ENCODE data around the gene PSMD13. TPM values are rescaled to one million over a fixed set of nuclear protein-coding genes. Genes with fewer than 3 reads are reported as not detected.
A peak's percentile ranks its signal among the peaks of the same experiment; 100 is the strongest.

The PSMD13 gene
- total and polyA plus RNA-seq, 2 of the 4 experiments (the other 2 are of a cell fraction), result 177 to 217 TPM

GRCh38 chr11:211741-212140 lies 25.0 kb upstream of the PSMD13 start:
- Histone ChIP-seq H3K4me1 (ENCODE audit: control insufficient read depth, insufficient read depth, low read length) (peaks cover 23% of the 10 kb centered on the region), H3K23ac (ENCODE audit: low read depth, low read length) (no peak overlapping the region), H3K14ac (replicated peaks; ENCODE audit: low read depth, low read length) (no peak overlapping the region), H3K36me3 (ENCODE audit: control insufficient read depth, insufficient read depth, low read length) (peaks cover 64% of the 10 kb centered on the region), H4K91ac (ENCODE audit: insufficient read depth, low read depth, low read length) (no peak overlapping the region), H3K27me3 (ENCODE audit: control insufficient read depth, insufficient read depth, low read length) (no peaks in the 10 kb centered on the region), H3K9ac (ENCODE audit: low read depth, low read length) (no peak overlapping the region), H2AK9ac (replicated peaks; ENCODE audit: low read depth, low read length, poor library complexity) (peak overlapping the region; percentile 15), H3K9me1 (ENCODE audit: insufficient read depth, low read length) (peaks cover 19% of the 10 kb centered on the region), H2BK15ac (ENCODE audit: low read depth, low read length) (no peak overlapping the region), H4K20me1 (ENCODE audit: insufficient read depth, low read length) (peaks cover 67% of the 10 kb centered on the region), H3K27ac (ENCODE audit: insufficient read depth, low read length) (no peak overlapping the region), H3K18ac (ENCODE audit: low read depth, low read length) (no peak overlapping the region), H4K8ac (ENCODE audit: low read depth in 2 of 2, low read length in 2 of 2) (no peak overlapping the region), H3K56ac (ENCODE audit: extremely low read depth, insufficient read depth, low read length) (no peak overlapping the region), H2BK5ac (ENCODE audit: low read depth, low read length, poor library complexity, severe bottlenecking) (no peak overlapping the region), H2AFZ (replicated peaks; ENCODE audit: low read length, poor library complexity) (no peak overlapping the region), H3K4me3 (ENCODE audit: insufficient read depth, low read depth, low read length) (no peak overlapping the region), H4K5ac (ENCODE audit: low read depth, low read length) (no peak overlapping the region), H3K4ac (ENCODE audit: low read depth, low read length) (no peak overlapping the region), H2BK20ac (ENCODE audit: low read depth, low read length) (no peak overlapping the region), H3K9me3 (ENCODE audit: control insufficient read depth, insufficient read depth, low read length) (no peaks in the 10 kb centered on the region), H3K79me1 (ENCODE audit: low read depth in 1 of 2, low read length in 2 of 2) (peaks cover 32 to 72% of the 10 kb centered on the region in 2 experiments), H3K4me2 (ENCODE audit: low read depth, low read length) (no peak overlapping the region), H2BK120ac (ENCODE audit: low read depth, low read length) (no peak overlapping the region), H2AK5ac (ENCODE audit: low read depth, low read length) (no peak overlapping the region)
- in situ Hi-C loops (cut with MboI; ENCODE audit: low sequenced_read_pairs) (no loop called here), dilution Hi-C loops (cut with HindIII; ENCODE audit: low sequenced_read_pairs, unreplicated experiment) (no loop called here), intact Hi-C loops (cut with micrococcal nuclease) (no loop called here)
- BruUV-seq (replicated peaks), result no TSS peak
- ATAC-seq (ENCODE audit: low read depth) (no peak), DNase-seq (no peak)
- ChIA-PET POLR2A (ENCODE audit: unreplicated experiment) (no interaction called here), CTCF (no interaction called here)
- 100% methylated on average over 3 of the region's 9 CpGs; no CpG with 5 or more reads in 1 of the 2 experiments for WGBS, 2 experiments (ENCODE audit: extremely low coverage in 2 of 2, insufficient read length in 1 of 2)
- no peak for TF ChIP-seq BHLHE40 (IDR thresholded peaks at IDR 0.05; ENCODE audit: low read depth, low read length)
- TF ChIP-seq NFE2L2 (IDR thresholded peaks at IDR 0.05; ENCODE audit: low read depth, low read length), result no peak
- no peak for TF ChIP-seq CEBPB (IDR thresholded peaks at IDR 0.05; ENCODE audit: low read depth, low read length)
